Loucy (cell line): ENCODE measurements around the gene IRF7.

Source experiments
- H2AFZ ChIP-seq: fragments of 200-600 bp; sonication (generic); 2 replicates; pipeline ENCODE4 v1.6.0; 2016; ENCODE audit warnings: antibody characterized with exemption, mild to moderate bottlenecking, low read length, moderate library complexity
- H3F3A ChIP-seq: fragments of 200-600 bp; 2 replicates; pipeline ENCODE4 v1.6.0; 2016; ENCODE audit warnings: antibody characterized with exemption, low read depth, mild to moderate bottlenecking
- H3K27me3 ChIP-seq: fragments of 200-600 bp; sonication (generic); 2 replicates; pipeline ENCODE4 v1.6.1; 2014; ENCODE audit warnings: low read length, mild to moderate bottlenecking; ENCODE audit not compliant: insufficient read depth, poor library complexity, severe bottlenecking
- H3K36me3 ChIP-seq: fragments of 200-600 bp; sonication (generic); 2 replicates; pipeline ENCODE4 v1.6.1; 2016; ENCODE audit warnings: low read length; ENCODE audit not compliant: insufficient read depth
- H3K4me1 ChIP-seq: fragments of 200-600 bp; sonication (generic); 2 replicates; pipeline ENCODE4 v1.5.1; 2014; ENCODE audit warnings: low read length, mild to moderate bottlenecking; ENCODE audit not compliant: insufficient read depth, poor library complexity, severe bottlenecking
- H3K4me2 ChIP-seq: fragments of 200-600 bp; sonication (generic); 2 replicates; pipeline ENCODE4 v1.6.0; 2014; ENCODE audit warnings: antibody characterized with exemption, low read length, low read depth, mild to moderate bottlenecking; ENCODE audit not compliant: poor library complexity, severe bottlenecking
- H3K4me3 ChIP-seq: fragments of 200-600 bp; sonication (generic); 2 replicates; pipeline ENCODE4 v1.5.1; 2014; ENCODE audit warnings: low read length, mild to moderate bottlenecking, mixed read lengths; ENCODE audit not compliant: poor library complexity, severe bottlenecking
- H3K79me2 ChIP-seq: fragments of 200-600 bp; sonication (generic); 2 replicates; pipeline ENCODE4 v1.6.1; 2014; ENCODE audit warnings: low read length; ENCODE audit not compliant: insufficient read depth
- H3K9ac ChIP-seq: fragments of 200-600 bp; sonication (generic); 2 replicates; pipeline ENCODE4 v1.6.0; 2014; ENCODE audit warnings: mild to moderate bottlenecking, low read depth, low read length, moderate library complexity; ENCODE audit not compliant: poor library complexity, severe bottlenecking
- H3K9me2 ChIP-seq: fragments of 200-600 bp; sonication (generic); replicated peaks from 2 replicates; pipeline ENCODE4 v1.6.1; 2016; ENCODE audit warnings: low read depth, low read length, mixed read lengths
- H3K9me3 ChIP-seq: fragments of 200-600 bp; sonication (generic); 2 replicates; pipeline ENCODE4 v1.6.1; 2014; ENCODE audit warnings: mild to moderate bottlenecking, antibody characterized with exemption, low read length, low read depth; ENCODE audit not compliant: insufficient read depth
- H4K20me1 ChIP-seq: fragments of 200-600 bp; sonication (generic); 2 replicates; pipeline ENCODE4 v1.6.0; 2014; ENCODE audit warnings: antibody characterized with exemption, low read length, mild to moderate bottlenecking; ENCODE audit not compliant: insufficient read depth, poor library complexity, severe bottlenecking
- CTCF ChIP-seq: fragments of 200-600 bp; sonication (generic); conservative IDR thresholded peaks from 2 replicates; pipeline ENCODE4 v1.5.1; 2014; ENCODE audit warnings: mild to moderate bottlenecking, antibody characterized with exemption, low read length
- EZH2phosphoT487 ChIP-seq: fragments of 200-600 bp; IDR thresholded peaks from 2 replicates; pipeline ENCODE4 v1.6.1; 2018; ENCODE audit warnings: antibody characterized with exemption, mild to moderate bottlenecking, moderate library complexity, borderline replicate concordance

IRF7 gene

GRCh38 chr11:595400-595799, 20.4 kb downstream of the IRF7 start:
- Histone ChIP-seq H3K4me3 (no peak overlapping the region), H3K79me2 (peaks cover under 1% of the 10 kb centered on the region; the same call in 1 of the 2 replicates), H3K4me2 (no peak overlapping the region), H3K9me2 (no peaks in the 10 kb centered on the region), H3K36me3 (peaks cover 92% of the 10 kb centered on the region; the same call in 1 of the 2 replicates), H2AFZ (no peak overlapping the region), H3F3A (no peaks in the 10 kb centered on the region), H3K9me3 (no peaks in the 10 kb centered on the region), H4K20me1 (peaks cover 7% of the 10 kb centered on the region), H3K9ac (no peak overlapping the region), H3K27me3 (no peaks in the 10 kb centered on the region), H3K4me1 (no peaks in the 10 kb centered on the region)
- TF ChIP-seq CTCF (no peak), EZH2phosphoT487 (no peak)

- Histone ChIP-seq H3K27me3 (no peaks in the 10 kb centered on the region), H4K20me1 (peaks cover 13% of the 10 kb centered on the region), H3K9me2 (no peaks in the 10 kb centered on the region), H3K4me3 (no peak overlapping the region), H2AFZ (no peak overlapping the region), H3K4me1 (no peaks in the 10 kb centered on the region), H3K79me2 (peaks cover 16% of the 10 kb centered on the region; the same call in 1 of the 2 replicates), H3K9ac (no peak overlapping the region), H3K36me3 (peaks cover 93% of the 10 kb centered on the region; the same call in 1 of the 2 replicates), H3K4me2 (no peak overlapping the region), H3F3A (no peaks in the 10 kb centered on the region), H3K9me3 (no peaks in the 10 kb centered on the region)
- TF ChIP-seq EZH2phosphoT487 (no peak), CTCF (no peak)
These were observed 22.4 kb downstream of the IRF7 start for GRCh38 chr11:593347-593746.

GRCh38 chr11:592918-593317, 22.8 kb downstream of the IRF7 start:
- H3K9ac ChIP-seq = no peak overlapping the region
- H3K9me2 ChIP-seq = no peaks in the 10 kb centered on the region
- H3K27me3 ChIP-seq = no peaks in the 10 kb centered on the region
- no peaks in the 10 kb centered on the region for H3K9me3 ChIP-seq
- TF ChIP-seq EZH2phosphoT487 (no peak), CTCF (no peak)
- no peak overlapping the region for H3K4me2 ChIP-seq
- H3K79me2 ChIP-seq = peaks cover 16% of the 10 kb centered on the region; the same call in 1 of the 2 replicates
- peaks cover 13% of the 10 kb centered on the region for H4K20me1 ChIP-seq
- H3F3A ChIP-seq = no peaks in the 10 kb centered on the region
- H3K4me1 ChIP-seq = no peaks in the 10 kb centered on the region
- H3K4me3 ChIP-seq = no peak overlapping the region
- H2AFZ ChIP-seq = no peak overlapping the region
- peaks cover 93% of the 10 kb centered on the region; the same call in 1 of the 2 replicates for H3K36me3 ChIP-seq
